ENCODE data around the gene METTL2A.
"Not testable (repeated sequence)": the region's sequence is repeated elsewhere in the genome, so short reads cannot be mapped to it uniquely, and the experiment has no call there.

The METTL2A gene

DNA sequence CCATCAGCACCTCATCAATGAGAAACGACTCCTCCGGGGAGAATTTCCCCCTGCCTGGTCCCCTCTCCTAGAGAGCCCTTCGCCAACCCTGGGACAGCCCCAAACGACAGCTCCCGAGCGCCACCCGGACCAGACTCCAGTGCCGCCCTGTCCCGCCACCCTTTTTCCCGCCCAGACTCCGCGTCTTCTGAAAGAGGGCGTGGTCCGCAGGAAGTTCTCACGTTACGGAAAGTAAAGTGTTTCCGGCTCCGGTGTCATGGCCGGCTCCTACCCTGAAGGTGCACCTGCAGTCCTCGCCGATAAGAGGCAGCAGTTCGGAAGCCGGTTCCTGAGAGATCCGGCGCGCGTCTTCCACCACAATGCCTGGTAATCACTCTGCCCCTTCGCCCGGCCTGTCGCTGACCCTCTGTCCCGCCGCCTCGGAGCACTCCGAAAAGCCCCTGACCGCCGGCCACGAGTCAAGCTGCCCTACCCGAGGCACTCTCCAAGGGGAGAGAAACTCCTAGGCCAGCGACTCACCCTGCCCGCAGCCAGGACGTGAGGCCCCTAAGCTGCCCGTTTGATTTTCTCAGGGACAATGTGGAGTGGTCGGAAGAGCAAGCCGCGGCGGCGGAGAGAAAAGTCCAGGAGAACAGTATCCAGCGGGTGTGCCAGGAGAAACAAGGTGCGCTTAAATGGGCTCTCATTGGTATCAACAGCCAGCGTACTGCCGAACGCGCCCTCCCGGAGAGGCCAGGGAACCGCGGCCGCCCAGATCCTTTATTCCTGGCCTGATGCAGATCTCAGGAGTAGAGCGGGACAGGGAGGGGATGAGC, at the start of gene METTL2A:
METTL2A (plus strand) TSS at position 251 of the 815 bp plus-strand sequence; CDS start at position 257, 6 bp downstream.
- peak within 1 kb of the TSS in 1 of 2 donors; percentile 82 for H3K27ac ChIP-seq
- peak; percentile 85 for DNase-seq (ENCODE audit: low spot score)
- H3K4me3 ChIP-seq: peak within 1 kb of the TSS; percentile 82

DNA sequence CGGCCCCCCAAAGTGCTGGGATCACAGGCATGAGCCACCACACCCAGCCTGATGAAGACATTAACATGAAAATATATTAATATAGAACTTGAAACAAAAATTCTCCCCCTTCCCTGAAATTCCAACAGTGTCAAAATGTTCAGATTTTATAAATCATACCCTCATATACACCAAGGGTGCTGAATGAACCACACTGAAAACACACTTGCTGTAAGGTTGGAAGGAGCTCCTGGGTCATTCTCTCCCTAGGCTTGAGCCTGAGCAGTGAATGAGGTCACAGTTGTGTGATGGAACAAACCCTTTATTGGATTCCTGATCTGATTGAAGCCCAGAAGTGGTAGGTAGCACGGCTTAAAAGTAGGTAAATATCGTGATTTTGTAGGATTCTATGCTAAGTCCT, 43.4 kb upstream of the METTL2A start, which contains the start of gene EFCAB3:
EFCAB3 (plus strand) TSS at position 301 of the 400 bp plus-strand sequence. CDS start 2,427 bp downstream, outside the sequence.
- TF ChIP-seq, protein P1, sequence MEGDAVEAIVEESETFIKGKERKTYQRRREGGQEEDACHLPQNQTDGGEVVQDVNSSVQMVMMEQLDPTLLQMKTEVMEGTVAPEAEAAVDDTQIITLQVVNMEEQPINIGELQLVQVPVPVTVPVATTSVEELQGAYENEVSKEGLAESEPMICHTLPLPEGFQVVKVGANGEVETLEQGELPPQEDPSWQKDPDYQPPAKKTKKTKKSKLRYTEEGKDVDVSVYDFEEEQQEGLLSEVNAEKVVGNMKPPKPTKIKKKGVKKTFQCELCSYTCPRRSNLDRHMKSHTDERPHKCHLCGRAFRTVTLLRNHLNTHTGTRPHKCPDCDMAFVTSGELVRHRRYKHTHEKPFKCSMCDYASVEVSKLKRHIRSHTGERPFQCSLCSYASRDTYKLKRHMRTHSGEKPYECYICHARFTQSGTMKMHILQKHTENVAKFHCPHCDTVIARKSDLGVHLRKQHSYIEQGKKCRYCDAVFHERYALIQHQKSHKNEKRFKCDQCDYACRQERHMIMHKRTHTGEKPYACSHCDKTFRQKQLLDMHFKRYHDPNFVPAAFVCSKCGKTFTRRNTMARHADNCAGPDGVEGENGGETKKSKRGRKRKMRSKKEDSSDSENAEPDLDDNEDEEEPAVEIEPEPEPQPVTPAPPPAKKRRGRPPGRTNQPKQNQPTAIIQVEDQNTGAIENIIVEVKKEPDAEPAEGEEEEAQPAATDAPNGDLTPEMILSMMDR (IDR thresholded peaks at IDR 0.05): no peak
- H3K27ac ChIP-seq: no peak within 1 kb of the TSS
- no peak within 1 kb of the TSS for H3K4me3 ChIP-seq
- no peak for DNase-seq (ENCODE audit: low spot score)

DNA sequence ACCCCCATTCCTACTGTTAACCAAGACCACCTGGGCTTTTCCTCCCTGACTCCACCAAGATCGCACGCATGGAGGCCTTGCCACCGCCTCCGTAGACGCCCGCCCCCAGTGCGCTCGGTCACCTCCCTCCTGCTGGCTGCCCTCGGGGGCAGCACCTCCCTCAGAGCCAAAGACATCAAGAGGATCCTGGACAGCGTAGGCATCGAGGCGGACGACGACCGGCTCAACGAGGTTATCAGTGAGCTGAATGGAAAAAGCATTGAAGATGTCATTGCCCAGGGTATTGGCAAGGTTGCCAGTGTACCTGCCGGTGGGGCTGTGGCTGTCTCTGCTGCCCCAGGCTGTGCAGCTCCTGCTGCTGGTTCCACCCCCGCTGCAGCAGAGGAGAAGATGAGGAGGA, 42.1 kb upstream of the METTL2A start:
- H3K4me3 ChIP-seq: no peak overlapping the region
- TF ChIP-seq, protein P1 (IDR thresholded peaks at IDR 0.05): no peak
- no peak overlapping the region for H3K27ac ChIP-seq
- no peak for DNase-seq (ENCODE audit: low spot score)

GRCh38 chr17:62388856-62389255, 34.8 kb upstream of the METTL2A start:
- TF ChIP-seq, protein P1 (IDR thresholded peaks at IDR 0.05): no peak
- no peak overlapping the region for H3K27ac ChIP-seq
- no peak for DNase-seq (ENCODE audit: low spot score)
- H3K4me3 ChIP-seq: no peak overlapping the region

GRCh38 chr17:62392908-62393307, 30.8 kb upstream of the METTL2A start:
- no peak overlapping the region for H3K27ac ChIP-seq
- TF ChIP-seq, protein P1 (IDR thresholded peaks at IDR 0.05): no peak
- no peak overlapping the region for H3K4me3 ChIP-seq
- DNase-seq (ENCODE audit: low spot score): no peak

DNA sequence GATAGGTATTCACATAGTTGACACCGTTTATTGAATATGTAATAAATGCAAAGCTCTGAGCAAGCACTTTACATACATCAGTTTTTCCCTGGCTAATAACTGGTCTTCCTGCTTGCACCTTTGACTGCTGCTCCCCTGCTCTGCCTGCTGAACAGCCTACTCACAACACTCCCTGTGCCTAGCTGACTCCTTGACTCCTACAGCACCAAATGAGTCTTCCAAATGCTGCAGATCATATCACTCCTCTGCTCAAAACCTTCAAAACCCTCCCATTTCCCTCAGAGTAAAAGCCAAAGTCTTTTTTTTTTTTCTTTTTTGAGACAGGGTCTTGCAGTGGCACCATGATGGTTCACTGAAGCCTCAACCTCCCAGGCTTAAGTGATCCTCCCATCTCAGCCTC, 24.8 kb upstream of the METTL2A start:
- H3K4me3 ChIP-seq: no peak overlapping the region
- no peak for DNase-seq (ENCODE audit: low spot score)
- H3K27ac ChIP-seq: no peak overlapping the region
- TF ChIP-seq, protein P1 (IDR thresholded peaks at IDR 0.05): no peak

- Histone ChIP-seq H3K27ac (no peak overlapping the region), H3K4me3 (no peak overlapping the region)
- TF ChIP-seq, protein P1 (IDR thresholded peaks at IDR 0.05): no peak
- DNase-seq (ENCODE audit: low spot score): no peak
Observed at GRCh38 chr17:62405451-62405850, 18.2 kb upstream of the METTL2A start.

DNA sequence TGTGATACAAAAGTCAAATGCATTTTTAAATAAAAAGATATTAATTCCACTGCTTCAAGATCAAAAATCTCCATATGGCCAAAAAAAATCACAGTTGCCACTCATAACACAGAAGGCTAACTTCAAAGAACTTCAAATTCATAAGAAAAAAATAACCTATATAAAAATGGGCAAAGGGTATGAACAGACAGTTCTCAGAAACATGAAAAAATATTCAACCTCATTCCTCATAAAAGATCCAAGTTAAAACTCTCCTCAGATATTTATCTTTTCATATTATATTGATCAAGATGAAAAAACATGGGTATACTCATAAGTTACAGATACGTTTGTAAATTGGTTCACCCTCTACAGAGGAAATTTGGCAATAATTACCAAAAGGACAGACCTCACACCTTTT, 10.6 kb upstream of the METTL2A start:
- H3K27ac ChIP-seq; H3K4me3 ChIP-seq; DNase-seq (ENCODE audit: low spot score): not testable (repeated sequence)

DNA sequence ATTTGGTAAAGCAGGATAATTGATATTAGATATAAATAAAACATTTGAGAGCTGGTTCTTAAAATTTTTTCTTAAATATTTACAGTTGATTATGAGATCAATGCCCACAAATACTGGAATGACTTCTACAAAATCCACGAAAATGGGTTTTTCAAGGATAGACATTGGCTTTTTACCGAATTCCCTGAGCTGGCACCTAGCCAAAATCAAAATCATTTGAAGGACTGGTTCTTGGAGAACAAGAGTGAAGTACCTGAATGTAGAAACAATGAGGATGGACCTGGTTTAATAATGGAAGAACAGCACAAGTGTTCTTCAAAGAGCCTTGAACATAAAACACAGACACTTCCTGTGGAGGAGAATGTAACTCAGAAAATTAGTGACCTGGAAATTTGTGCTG, 2.5 kb downstream of the METTL2A start:
- H3K4me3 ChIP-seq; H3K27ac ChIP-seq; DNase-seq (ENCODE audit: low spot score): not testable (repeated sequence)

DNA sequence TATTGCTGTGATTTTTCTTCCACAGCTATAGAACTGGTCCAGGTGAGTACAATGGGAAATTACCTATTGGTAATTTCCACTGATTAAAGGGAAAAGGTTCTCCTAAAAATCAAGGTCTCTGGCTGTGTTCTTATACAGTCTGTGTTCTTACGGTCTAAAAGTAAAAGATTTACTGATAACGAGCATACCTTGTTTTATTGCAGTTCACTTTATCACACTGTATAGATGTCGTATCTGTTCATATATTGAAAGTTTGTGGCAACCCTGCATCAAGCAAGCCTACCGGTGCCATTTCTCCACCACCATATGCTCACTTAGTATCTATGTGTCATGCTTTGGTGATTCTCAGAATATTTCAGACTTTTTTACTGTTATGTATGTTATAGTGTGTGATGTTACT, 11.6 kb downstream of the METTL2A start:
- not testable (repeated sequence) for H3K4me3 ChIP-seq; H3K27ac ChIP-seq; DNase-seq (ENCODE audit: low spot score)

- not testable (repeated sequence) for H3K27ac ChIP-seq; H3K4me3 ChIP-seq; DNase-seq (ENCODE audit: low spot score)
Observed at GRCh38 chr17:62441181-62441580, 17.5 kb downstream of the METTL2A start.

All from coronary artery (tissue), 2 donors.